K562 (cell line): ENCODE measurements around the gene PDE8A. TPM values are rescaled to one million over a fixed set of nuclear protein-coding genes. Genes with fewer than 3 reads are reported as not detected.

ENCODE experiments used
- ATAC-seq: fragments of 200-7000 bp; cut with Tn5 transposase; 3 replicates; pipeline ENCODE4 v1.9.1; 2020; ENCODE audit warnings: moderate library complexity
- BruUV-seq: library from RNA; stranded (reverse); fragments of 400-500 nt; replicated peaks from 2 replicates; lab custom pipeline; 2021; lab: Mats Ljungman, UMichigan
- CTCF ChIA-PET: fragments of 300-600 bp; formaldehyde crosslinking; extraction: SDS; loops from one replicate; lab custom pipeline; 2021; ENCODE audit warnings: low intra/inter-chr PET ratio; lab: Yijun Ruan, JAX
- POLR2A ChIA-PET: fragments of 300-600, 350-650 bp; sonication (Branson Sonifier 250); formaldehyde crosslinking; extraction: SDS; loops from one replicate; lab custom pipeline; 2021; ENCODE audit warnings: antibody characterized with exemption, inconsistent platforms; lab: Yijun Ruan, JAX
- DNase-seq, 4 experiments: peaks; one replicate each; pipeline versions ENCODE4 v3.0.0 to v3.0.0-alpha.2; 2011 to 2018; ENCODE audit warnings: low spot score in 3 of 4, mixed read lengths in 3 of 4; ENCODE audit errors: extremely low read depth in 1 of 4
- FAIRE-seq: peaks from 2 replicates; lab custom pipeline; 2011; peaks lifted over from hg19 to GRCh38; lab: Jason Lieb, UNC
- H2AFZ ChIP-seq: 2 replicates; pipeline ENCODE4 v1.6.0; 2011; ENCODE audit warnings: low read depth, low read length, control low read depth, inconsistent platforms
- H3K27ac ChIP-seq: fragments of 200-600 bp; 3 replicates; pipeline ENCODE4 v1.8.0; 2011; ENCODE audit warnings: low read depth, mild to moderate bottlenecking, control low read depth, inconsistent platforms, low read length, moderate library complexity, mixed read lengths; ENCODE audit errors: extremely low read depth
- H3K27me3 ChIP-seq, 2 experiments: fragments of 300-600 bp in 1 of 2; 2 replicates in 1 of 2; 3 replicates in 1 of 2; pipeline versions ENCODE4 v1.6.0 to v1.8.0; 2011; ENCODE audit warnings: inconsistent platforms in 2 of 2, low read length in 2 of 2, mild to moderate bottlenecking in 1 of 2, mixed read lengths in 1 of 2, moderate library complexity in 1 of 2; ENCODE audit not compliant: control insufficient read depth in 2 of 2, insufficient read depth in 2 of 2
- H3K36me3 ChIP-seq: fragments of 300-600 bp; 3 replicates; pipeline ENCODE4 v1.8.0; 2011; ENCODE audit warnings: mild to moderate bottlenecking, low read length, inconsistent platforms; ENCODE audit not compliant: control insufficient read depth, insufficient read depth
- H3K4me1 ChIP-seq, 2 experiments: fragments of 200-600 bp in 1 of 2; replicated peaks in 1 of 2; 2 replicates in 1 of 2; 3 replicates in 1 of 2; pipeline versions ENCODE4 v1.5.1 to v1.8.0; 2011; ENCODE audit warnings: inconsistent platforms in 2 of 2, low read length in 2 of 2, mild to moderate bottlenecking in 1 of 2, mixed read lengths in 1 of 2, moderate library complexity in 1 of 2; ENCODE audit not compliant: control insufficient read depth in 2 of 2, insufficient read depth in 2 of 2
- H3K4me2 ChIP-seq: 2 replicates; pipeline ENCODE4 v1.6.1; 2011; ENCODE audit warnings: low read length, control low read depth, inconsistent platforms, mixed read lengths; ENCODE audit not compliant: insufficient read depth
- H3K4me3 ChIP-seq: fragments of 200-600 bp; sonication (generic), shearing (Covaris generic); 2 replicates; pipeline ENCODE4 v1.5.1; 2016; ENCODE audit warnings: control low read depth, inconsistent platforms
- H3K79me2 ChIP-seq: fragments of 200-600 bp; 3 replicates; pipeline ENCODE4 v1.8.0; 2011; ENCODE audit warnings: low read length, inconsistent platforms; ENCODE audit not compliant: control insufficient read depth, insufficient read depth
- H3K9ac ChIP-seq, 2 experiments: 2 replicates each; pipeline versions ENCODE4 v1.6.0 to v1.6.1; 2011; ENCODE audit warnings: low read depth in 2 of 2, low read length in 2 of 2, control low read depth in 1 of 2, inconsistent platforms in 1 of 2, mild to moderate bottlenecking in 1 of 2, mixed read lengths in 1 of 2; ENCODE audit not compliant: insufficient read depth in 1 of 2
- H3K9me1 ChIP-seq: one replicate; pipeline ENCODE4 v1.6.0; 2011; ENCODE audit warnings: inconsistent platforms, mild to moderate bottlenecking, low read length, moderate library complexity; ENCODE audit not compliant: control insufficient read depth, insufficient read depth
- H3K9me3 ChIP-seq: replicated peaks from 2 replicates; pipeline ENCODE4 v1.5.1; 2011; ENCODE audit warnings: low read depth, low read length, inconsistent platforms; ENCODE audit not compliant: control insufficient read depth, insufficient read depth
- H4K20me1 ChIP-seq: replicated peaks from 2 replicates; pipeline ENCODE4 v1.6.1; 2011; ENCODE audit warnings: low read length, inconsistent platforms, mixed read lengths; ENCODE audit not compliant: control insufficient read depth, insufficient read depth
- ETV1 ChIP-seq: fragments of 450-650 bp; conservative IDR thresholded peaks from 2 replicates; pipeline ENCODE4 v1.6.1; 2016; ENCODE audit warnings: missing genetic modification characterization, control low read depth, low read depth, missing compliant biosample characterization
- GATAD2B ChIP-seq: fragments of 450-650 bp; IDR thresholded peaks from 2 replicates; pipeline ENCODE4 v1.6.1; 2017; ENCODE audit warnings: mild to moderate bottlenecking, borderline replicate concordance
- RBM25 ChIP-seq: fragments of 200-400 bp; formaldehyde crosslinking; IDR thresholded peaks from 2 replicates; pipeline ENCODE4 v1.6.1; 2018; ENCODE audit warnings: low read length, low read depth, moderate library complexity; ENCODE audit not compliant: severe bottlenecking
- ZBTB49 ChIP-seq: sonication (generic); formaldehyde crosslinking; IDR thresholded peaks from 2 replicates; pipeline ENCODE4 v1.8.0; 2022; ENCODE audit warnings: missing genetic modification reagents, mild to moderate bottlenecking, borderline replicate concordance
- WGBS: fragments of 100-300 bp; shearing (Covaris generic); methylation state at CpG from one replicate; pipeline ENCODE4 v1.1.6; 2016; ENCODE audit warnings: low coverage, mixed read lengths; ENCODE audit not compliant: insufficient coverage; ENCODE audit errors: missing lambda C conversion rate; 5-methylcytosine and 5-hydroxymethylcytosine counted together
- in situ Hi-C: fragments of 300-500 bp; cut with MboI; formaldehyde crosslinking; loops from 4 replicates; pipeline ENCODE4 v1.15.0; 2018; ENCODE audit warnings: inconsistent platforms, mixed read lengths
- intact Hi-C: fragments of 100-400 bp; cut with micrococcal nuclease; formaldehyde crosslinking; loops from 2 replicates; pipeline ENCODE4 v1.14.2; 2022
- polyA plus RNA-seq, 8 experiments: library from polyadenylated mRNA; depleted of rRNA in 4 of 8; stranded (reverse) in 5 of 8; unstranded in 3 of 8; fragments of >200 nt; fragmentation: Nextera tagmentation in 2 of 8; fragmentation: Illumina TruSeq in 1 of 8; extraction: Ambion mirVana in 2 of 8; extraction: Trizol in 1 of 8; gene quantifications; 2 replicates each; pipeline versions ENCODE4 v1.2.1 to v1.2.3, GENCODE V29; 2011 to 2014; ENCODE audit warnings: inconsistent platforms in 1 of 8, missing spikeins in 1 of 8
- total RNA-seq, 7 experiments: library from RNA; depleted of rRNA in 6 of 7; stranded (reverse); fragments of >200 nt in 6 of 7; fragmentation: Illumina TruSeq in 2 of 7; extraction: Trizol in 2 of 7; gene quantifications; 2 replicates each; pipeline versions ENCODE4 v1.2.1 to v1.2.3, GENCODE V29; 2011 to 2021; ENCODE audit warnings: low replicate concordance in 1 of 7

The PDE8A gene
- total and polyA plus RNA-seq, 9 of the 15 experiments (the other 6 are each of a cell fraction or from before 2014, with no cell fraction given): 5.9 to 40.3 (median 19.8) TPM

GRCh38 chr15:85063522-85064079 lies 81.9 kb downstream of the PDE8A start:
- ChIA-PET POLR2A (interaction anchor here (0.6 to 0.8 kb wide), 2 partner anchors 15 to 304 kb away, joined by 3 read pairs; no protein-coding TSS in a partner anchor), CTCF (no interaction called here)
- H3K4me2 ChIP-seq: no peak overlapping the region
- no peaks in the 10 kb centered on the region for H4K20me1 ChIP-seq
- no peak overlapping the region for H2AFZ ChIP-seq
- no peak for ATAC-seq
- no peaks in the 10 kb centered on the region for H3K27me3 ChIP-seq
- H3K36me3 ChIP-seq: peaks cover 10% of the 10 kb centered on the region; the same call in 1 of the 3 replicates
- H3K27ac ChIP-seq: no peak overlapping the region
- intact Hi-C loops (loop anchor here (5.0 kb wide), 1 partner anchor 54 kb away; no protein-coding TSS in a partner anchor), in situ Hi-C loops (no loop called here)
- no peak overlapping the region for H3K4me3 ChIP-seq
- no peaks in the 10 kb centered on the region for H3K4me1 ChIP-seq
- 54% methylated on average over 1 of the region's 1 CpG for WGBS
- H3K9me3 ChIP-seq: no peaks in the 10 kb centered on the region; the same call in 1 of the 2 replicates
- H3K79me2 ChIP-seq: peaks cover 35% of the 10 kb centered on the region
- H3K9ac ChIP-seq: no peak overlapping the region
- no peaks in the 10 kb centered on the region for H3K9me1 ChIP-seq
- no TSS peak for BruUV-seq
- TF ChIP-seq GATAD2B: no peak
- TF ChIP-seq ETV1 (tag): no peak
- TF ChIP-seq RBM25: no peak
- no peak for DNase-seq
- FAIRE-seq: no peak

- WGBS: 43% methylated on average over 1 of the region's 1 CpG
- H3K27me3 ChIP-seq: no peaks in the 10 kb centered on the region
- no peaks in the 10 kb centered on the region for H3K9me3 ChIP-seq
- no peaks in the 10 kb centered on the region for H3K9me1 ChIP-seq
- ATAC-seq (no peak), FAIRE-seq (no peak), DNase-seq (no peak)
- no peak overlapping the region for H3K4me3 ChIP-seq
- H3K27ac ChIP-seq: no peak overlapping the region
- H3K4me2 ChIP-seq: no peak overlapping the region
- TF ChIP-seq ZBTB49: no peak
- in situ Hi-C loops: no loop called here
- peaks cover 26% of the 10 kb centered on the region for H3K79me2 ChIP-seq
- H4K20me1 ChIP-seq: no peaks in the 10 kb centered on the region
- BruUV-seq: no TSS peak
- H3K4me1 ChIP-seq: no peaks in the 10 kb centered on the region
- CTCF ChIA-PET: interaction anchor here (0.7 kb wide), 1 partner anchor 73 kb away, joined by 3 read pairs; no protein-coding TSS in a partner anchor
- peaks cover 17% of the 10 kb centered on the region; the same call in 2 of the 3 replicates for H3K36me3 ChIP-seq
- no peak overlapping the region for H3K9ac ChIP-seq
- H2AFZ ChIP-seq: no peak overlapping the region
- POLR2A ChIA-PET: interaction anchor here (0.9 kb wide), 1 partner anchor 20 kb away, joined by 3 read pairs; no protein-coding TSS in a partner anchor
- intact Hi-C loops: loop anchor here (5.0 kb wide), 1 partner anchor 53 kb away; no protein-coding TSS in a partner anchor
Measured at GRCh38 chr15:85064710-85065109, 83.1 kb downstream of the PDE8A start.
